ENCODE data around the gene CCNG2.

GRCh38 chr4:77163641-77164040 is 6.6 kb downstream of the CCNG2 start:
- TF ChIP-seq CTCF (IDR thresholded peaks at IDR 0.05) (no peak), POLR2A (IDR thresholded peaks at IDR 0.05) (no peak), POLR2AphosphoS5 (IDR thresholded peaks at IDR 0.05) (no peak)
